DOHH2 (cell line): ENCODE data around the gene EXTL1.

Experiments
- H3F3A ChIP-seq: fragments of 200-600 bp; sonication (generic), shearing (Covaris generic); 2 replicates; pipeline ENCODE4 v1.6.0; 2016; ENCODE audit warnings: antibody characterized with exemption, mild to moderate bottlenecking; ENCODE audit not compliant: control insufficient read depth, insufficient read depth
- H3K27ac ChIP-seq: fragments of 200-600 bp; sonication (generic); 2 replicates; pipeline ENCODE4 v1.5.1; 2014; ENCODE audit warnings: low read depth, mild to moderate bottlenecking, low read length, moderate library complexity
- H3K27me3 ChIP-seq: fragments of 200-600 bp; sonication (generic); 2 replicates; pipeline ENCODE4 v1.6.1; 2014; ENCODE audit warnings: mild to moderate bottlenecking, low read length, mixed read lengths; ENCODE audit not compliant: control insufficient read depth
- H3K36me3 ChIP-seq: fragments of 200-600 bp; sonication (generic); 2 replicates; pipeline ENCODE4 v1.6.1; 2014; ENCODE audit warnings: mild to moderate bottlenecking, low read length, moderate library complexity, mixed read lengths; ENCODE audit not compliant: control insufficient read depth
- H3K4me1 ChIP-seq: fragments of 200-600 bp; sonication (generic); 2 replicates; pipeline ENCODE4 v1.6.1; 2014; ENCODE audit warnings: mild to moderate bottlenecking, low read length, mixed read lengths; ENCODE audit not compliant: control insufficient read depth
- H3K4me2 ChIP-seq: fragments of 200-600 bp; sonication (generic); 2 replicates; pipeline ENCODE4 v1.6.0; 2014; ENCODE audit warnings: mild to moderate bottlenecking, low read length, moderate library complexity
- H3K4me3 ChIP-seq: fragments of 200-600 bp; sonication (generic); 2 replicates; pipeline ENCODE4 v1.5.1; 2014; ENCODE audit warnings: mild to moderate bottlenecking, low read length, mixed read lengths
- H3K79me2 ChIP-seq: fragments of 200-600 bp; sonication (generic); 2 replicates; pipeline ENCODE4 v1.6.1; 2014; ENCODE audit warnings: mild to moderate bottlenecking, low read length, mixed read lengths; ENCODE audit not compliant: control insufficient read depth
- H3K9me2 ChIP-seq: fragments of 200-600 bp; sonication (generic); replicated peaks from 2 replicates; pipeline ENCODE4 v1.6.1; 2014; ENCODE audit warnings: mild to moderate bottlenecking, low read length, mixed read lengths; ENCODE audit not compliant: control insufficient read depth
- H3K9me3 ChIP-seq: fragments of 200-600 bp; sonication (generic); 2 replicates; pipeline ENCODE4 v1.6.1; 2014; ENCODE audit warnings: antibody characterized with exemption, low read length, mixed read lengths; ENCODE audit not compliant: control insufficient read depth, insufficient read depth
- H4K20me1 ChIP-seq: fragments of 200-600 bp; sonication (generic); 2 replicates; pipeline ENCODE4 v1.6.0; 2014; ENCODE audit warnings: low read depth, mild to moderate bottlenecking, antibody characterized with exemption, low read length, moderate library complexity; ENCODE audit not compliant: control insufficient read depth, insufficient read depth
- CTCF ChIP-seq: fragments of 200-600 bp; sonication (generic); IDR thresholded peaks from one replicate; pipeline ENCODE4 v1.5.1; 2014; ENCODE audit warnings: antibody characterized with exemption, mild to moderate bottlenecking, low read depth, low read length; ENCODE audit not compliant: poor library complexity, severe bottlenecking
- EZH2phosphoT487 ChIP-seq: fragments of 200-600 bp; sonication (generic); IDR thresholded peaks from 2 replicates; pipeline ENCODE4 v1.6.1; 2017; ENCODE audit warnings: borderline replicate concordance, mild to moderate bottlenecking, antibody characterized with exemption, low read length, moderate library complexity, mixed read lengths

Gene EXTL1

GRCh38 chr1:25991937-25992688 lies 29.5 kb upstream of the EXTL1 start:
- H3K36me3 ChIP-seq, result no peaks in the 10 kb centered on the region
- H3K4me2 ChIP-seq, result no peak overlapping the region
- H3K79me2 ChIP-seq, result peaks cover 4% of the 10 kb centered on the region
- TF ChIP-seq EZH2phosphoT487, result no peak
- no peak for TF ChIP-seq CTCF
- peaks cover 8% of the 10 kb centered on the region for H3K4me1 ChIP-seq
- no peaks in the 10 kb centered on the region for H3K9me2 ChIP-seq
- H3K27me3 ChIP-seq, result no peaks in the 10 kb centered on the region
- H4K20me1 ChIP-seq, result no peaks in the 10 kb centered on the region
- no peaks in the 10 kb centered on the region for H3K9me3 ChIP-seq
- no peak overlapping the region for H3K4me3 ChIP-seq
- 0 out of 2 replicates have a peak, but pooled peaks cover 4% of the 10 kb centered on the region for H3F3A ChIP-seq
- no peak overlapping the region for H3K27ac ChIP-seq

- H3K27me3 ChIP-seq, result no peaks in the 10 kb centered on the region
- no peak overlapping the region for H3K4me3 ChIP-seq
- no peaks in the 10 kb centered on the region for H3K9me2 ChIP-seq
- no peak overlapping the region for H3K27ac ChIP-seq
- H3K4me2 ChIP-seq, result no peak overlapping the region
- TF ChIP-seq CTCF (no peak), EZH2phosphoT487 (no peak)
- H3K79me2 ChIP-seq, result peaks cover 8% of the 10 kb centered on the region
- no peaks in the 10 kb centered on the region for H4K20me1 ChIP-seq
- H3F3A ChIP-seq, result 0 out of 2 replicates have a peak, but pooled peaks cover 4% of the 10 kb centered on the region
- H3K9me3 ChIP-seq, result no peaks in the 10 kb centered on the region
- no peaks in the 10 kb centered on the region for H3K36me3 ChIP-seq
- H3K4me1 ChIP-seq, result peaks cover 12% of the 10 kb centered on the region
Observed at GRCh38 chr1:25992689-25993171, 28.8 kb upstream of the EXTL1 start.

GRCh38 chr1:25993197-25993951 lies 28.2 kb upstream of the EXTL1 start:
- TF ChIP-seq EZH2phosphoT487, result no peak
- no peak for TF ChIP-seq CTCF
- H3K27me3 ChIP-seq, result no peaks in the 10 kb centered on the region
- no peak overlapping the region for H3K4me3 ChIP-seq
- H4K20me1 ChIP-seq, result no peaks in the 10 kb centered on the region
- H3K27ac ChIP-seq, result no peak overlapping the region
- peaks cover 8% of the 10 kb centered on the region for H3K79me2 ChIP-seq
- H3K9me2 ChIP-seq, result no peaks in the 10 kb centered on the region
- no peaks in the 10 kb centered on the region for H3K36me3 ChIP-seq
- H3K4me2 ChIP-seq, result no peak overlapping the region
- no peaks in the 10 kb centered on the region for H3K9me3 ChIP-seq
- 0 out of 2 replicates have a peak, but pooled peaks cover 4% of the 10 kb centered on the region for H3F3A ChIP-seq
- peaks cover 14% of the 10 kb centered on the region for H3K4me1 ChIP-seq
